Dermis blood vessel endothelial cell (primary cell): ENCODE results near the gene TM9SF2. TPM values are rescaled to one million over a fixed set of nuclear protein-coding genes. Genes with fewer than 3 reads are reported as not detected.
"Not testable (repeated sequence)": the region's sequence is repeated elsewhere in the genome, so short reads cannot be mapped to it uniquely, and the experiment has no call there.

Source experiments
- DNase-seq: peaks from one replicate; pipeline ENCODE4 v3.0.0; 2010
- total RNA-seq: library from RNA; depleted of rRNA; stranded (reverse); fragments of >200 nt; gene quantifications from 2 replicates; pipeline ENCODE4 v1.2.3, GENCODE V29; 2014

TM9SF2 gene
- total RNA-seq, 1 donor from 2014 or later = 153 TPM

GRCh38 chr13:99542788-99543406 lies 41.6 kb downstream of the TM9SF2 start:
- peak; percentile 45 for DNase-seq

- no peak for DNase-seq
These were observed 44.1 kb downstream of the TM9SF2 start for GRCh38 chr13:99545361-99545760.

GRCh38 chr13:99545979-99546378 lies 44.7 kb downstream of the TM9SF2 start:
- no peak for DNase-seq

- no peak for DNase-seq
These were observed 45.6 kb downstream of the TM9SF2 start for GRCh38 chr13:99546878-99547277.

- DNase-seq = no peak
These were observed 47.2 kb downstream of the TM9SF2 start for GRCh38 chr13:99548448-99548847.

GRCh38 chr13:99553033-99553432 lies 51.8 kb downstream of the TM9SF2 start:
- DNase-seq = no peak

- DNase-seq = no peak
These were observed 53.9 kb downstream of the TM9SF2 start for GRCh38 chr13:99555149-99555548.

- DNase-seq = no peak
These were observed 55.7 kb downstream of the TM9SF2 start for GRCh38 chr13:99556867-99557443.

GRCh38 chr13:99558570-99559180 lies 57.4 kb downstream of the TM9SF2 start:
- DNase-seq = no peak

GRCh38 chr13:99559560-99559959 lies 58.3 kb downstream of the TM9SF2 start:
- no peak for DNase-seq

- DNase-seq = no peak
These were observed 62.1 kb downstream of the TM9SF2 start for GRCh38 chr13:99563404-99563803.

- DNase-seq = no peak
These were observed 63.1 kb downstream of the TM9SF2 start for GRCh38 chr13:99564386-99564785.

GRCh38 chr13:99565478-99566124 lies 64.3 kb downstream of the TM9SF2 start:
- DNase-seq = no peak

- DNase-seq = no peak
These were observed 65.1 kb downstream of the TM9SF2 start for GRCh38 chr13:99566125-99567083.

- DNase-seq = not testable (repeated sequence)
These were observed 67.6 kb downstream of the TM9SF2 start for GRCh38 chr13:99568901-99569300.

GRCh38 chr13:99572131-99572530 lies 70.9 kb downstream of the TM9SF2 start:
- no peak for DNase-seq

GRCh38 chr13:99572921-99573320 lies 71.6 kb downstream of the TM9SF2 start:
- no peak for DNase-seq

GRCh38 chr13:99575376-99576120 lies 74.3 kb downstream of the TM9SF2 start:
- no peak for DNase-seq

- DNase-seq = peak; percentile 51
These were observed 77.0 kb downstream of the TM9SF2 start for GRCh38 chr13:99577934-99578917.

- no peak for DNase-seq
These were observed 79.4 kb downstream of the TM9SF2 start for GRCh38 chr13:99580500-99581268.
